Muscle layer of colon (tissue), 2 donors: ENCODE data around the gene APOC3.
A peak's percentile ranks its signal among the peaks of the same experiment; 100 is the strongest.
"Not testable (repeated sequence)": the region's sequence is repeated elsewhere in the genome, so short reads cannot be mapped to it uniquely, and the experiment has no call there.

Experiments used
- H3K27ac ChIP-seq: one replicate; pipeline ENCODE4 v1.7.0; 2013; ENCODE audit warnings: low read depth, mild to moderate bottlenecking, low read length, moderate library complexity
- H3K27me3 ChIP-seq, 2 donors: one replicate each; pipeline ENCODE4 v1.7.0; 2013; ENCODE audit warnings: low read length in 2 of 2, mild to moderate bottlenecking in 2 of 2; ENCODE audit not compliant: insufficient read depth in 2 of 2, control insufficient read depth in 1 of 2
- H3K36me3 ChIP-seq: one replicate; pipeline ENCODE4 v1.7.0; 2013; ENCODE audit warnings: mild to moderate bottlenecking, low read length; ENCODE audit not compliant: insufficient read depth
- H3K4me1 ChIP-seq: one replicate; pipeline ENCODE4 v1.7.0; 2013; ENCODE audit warnings: mild to moderate bottlenecking, low read length; ENCODE audit not compliant: insufficient read depth
- H3K4me3 ChIP-seq, 2 donors: one replicate each; pipeline ENCODE4 v1.7.0; 2013; ENCODE audit warnings: low read length in 2 of 2, low read depth in 1 of 2, mild to moderate bottlenecking in 1 of 2, moderate library complexity in 1 of 2
- H3K9ac ChIP-seq: one replicate; pipeline ENCODE4 v1.7.0; 2013; ENCODE audit warnings: low read length
- H3K9me3 ChIP-seq: one replicate; pipeline ENCODE4 v1.7.0; 2013; ENCODE audit warnings: mild to moderate bottlenecking, low read length
- donor health status: abdominal sarcoma.
- donor health status: Adenocarcinoma of cecum.

The APOC3 gene

DNA sequence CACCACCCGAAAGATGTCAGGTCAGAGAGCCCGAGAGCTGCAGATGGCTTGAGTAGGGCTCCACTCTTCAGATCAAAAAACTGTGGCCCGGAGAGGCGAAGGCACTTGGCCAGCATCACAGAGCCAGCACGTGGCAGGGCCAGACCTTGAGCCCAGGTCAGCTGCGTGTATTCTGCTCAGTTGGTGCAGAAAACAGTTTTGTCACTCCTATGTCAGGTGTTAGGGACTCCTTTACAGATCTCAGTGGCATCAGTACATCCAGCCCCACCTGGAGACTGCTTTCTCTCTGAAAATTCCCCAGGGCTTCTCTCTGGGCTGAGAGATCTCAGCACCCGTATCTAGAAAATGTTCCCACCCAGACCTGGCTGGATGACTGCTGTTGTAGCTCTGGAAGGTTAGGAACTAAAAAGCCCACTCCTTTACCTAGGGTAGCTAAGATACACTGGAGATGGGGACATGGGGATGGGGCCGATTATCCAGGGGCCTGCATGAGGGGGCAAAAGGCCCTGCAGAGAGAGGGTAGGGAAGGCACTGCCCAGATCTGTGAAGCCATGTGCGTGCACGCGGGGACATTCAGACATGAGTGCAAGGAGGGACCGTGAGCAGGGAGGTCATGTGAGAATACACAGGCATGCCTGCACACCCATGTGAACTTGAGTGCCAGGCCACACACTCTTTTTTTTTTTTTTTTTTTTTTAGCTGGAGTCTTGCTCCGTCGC, 4.3 kb downstream of the APOC3 start:
- H3K9ac ChIP-seq, result no peak overlapping the region
- no peak overlapping the region for H3K4me3 ChIP-seq
- H3K27me3 ChIP-seq, result no peaks in the 10 kb centered on the region
- H3K27ac ChIP-seq, result no peak overlapping the region
- H3K4me1 ChIP-seq, result peaks cover 6% of the 10 kb centered on the region
- H3K9me3 ChIP-seq, result no peaks in the 10 kb centered on the region
- H3K36me3 ChIP-seq, result no peaks in the 10 kb centered on the region

DNA sequence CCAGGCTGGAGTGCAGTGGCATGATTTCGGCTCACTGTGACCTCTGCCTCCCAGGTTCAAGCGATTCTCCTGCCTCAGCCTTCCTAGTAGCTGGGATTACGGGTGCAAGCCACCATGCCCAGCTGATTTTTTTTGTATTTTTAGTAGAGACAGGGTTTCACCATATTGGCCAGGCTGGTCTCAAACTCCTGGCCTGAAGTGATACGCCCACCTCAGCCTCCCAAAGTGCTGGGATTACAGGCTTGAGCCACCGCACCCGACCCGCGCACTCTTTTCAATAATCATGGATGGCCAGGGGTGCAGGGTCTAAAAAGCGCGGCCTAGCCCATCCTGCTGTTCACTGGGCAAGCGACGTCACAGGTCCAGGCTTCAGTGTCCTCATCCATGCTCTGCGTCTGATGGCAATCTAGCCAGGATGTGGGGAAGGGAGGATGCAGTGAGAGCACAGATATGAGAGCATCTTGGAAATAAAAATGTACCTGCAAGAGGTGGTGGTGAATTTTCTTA, 4.9 kb downstream of the APOC3 start:
- not testable (repeated sequence) for H3K9me3 ChIP-seq, H3K4me1 ChIP-seq, H3K9ac ChIP-seq, H3K27ac ChIP-seq, H3K4me3 ChIP-seq, H3K36me3 ChIP-seq, H3K27me3 ChIP-seq

GRCh38 chr11:116835042-116835772, 5.5 kb downstream of the APOC3 start:
- Histone ChIP-seq H3K27ac (peak overlapping the region; percentile 67), H3K36me3 (no peaks in the 10 kb centered on the region), H3K27me3 (no peaks in the 10 kb centered on the region), H3K4me1 (peaks cover 6% of the 10 kb centered on the region), H3K9ac (peak overlapping the region; percentile 27), H3K9me3 (no peaks in the 10 kb centered on the region), H3K4me3 (peak overlapping the region; percentile 11 to 47)

DNA sequence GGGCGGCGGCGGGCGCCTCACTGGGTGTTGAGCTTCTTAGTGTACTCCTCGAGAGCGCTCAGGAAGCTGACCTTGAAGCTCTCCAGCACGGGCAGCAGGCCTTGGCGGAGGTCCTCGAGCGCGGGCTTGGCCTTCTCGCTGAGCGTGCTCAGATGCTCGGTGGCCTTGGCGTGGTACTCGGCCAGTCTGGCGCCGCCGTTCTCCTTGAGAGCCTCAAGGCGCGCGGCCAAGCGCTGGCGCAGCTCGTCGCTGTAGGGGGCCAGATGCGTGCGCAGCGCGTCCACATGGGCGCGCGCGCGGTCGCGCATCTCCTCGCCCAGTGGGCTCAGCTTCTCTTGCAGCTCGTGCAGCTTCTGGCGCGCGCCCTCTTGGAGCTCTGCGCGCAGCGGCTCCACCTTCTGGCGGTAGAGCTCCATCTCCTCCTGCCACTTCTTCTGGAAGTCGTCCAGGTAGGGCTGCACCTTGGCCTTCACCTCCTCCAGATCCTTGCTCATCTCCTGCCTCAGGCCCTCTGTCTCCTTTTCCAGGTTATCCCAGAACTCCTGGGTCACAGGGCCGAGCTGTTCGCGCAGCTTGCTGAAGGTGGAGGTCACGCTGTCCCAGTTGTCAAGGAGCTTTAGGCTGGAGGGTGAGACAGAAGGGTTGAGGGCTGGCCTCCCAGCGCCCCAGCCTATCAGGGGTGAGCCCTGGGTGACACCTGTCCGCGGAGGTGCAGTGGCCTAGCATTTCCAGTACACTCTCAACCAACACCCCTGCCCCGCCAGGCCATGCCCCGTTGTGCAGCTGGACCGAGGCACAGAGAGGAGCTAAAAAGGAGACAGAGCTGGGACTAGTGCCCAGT, 6.3 kb downstream of the APOC3 start:
- peak overlapping the region; percentile 67 for H3K27ac ChIP-seq
- H3K4me1 ChIP-seq, result peaks cover 6% of the 10 kb centered on the region

GRCh38 chr11:116836632-116836991, 6.9 kb downstream of the APOC3 start:
- Histone ChIP-seq H3K27ac (no peak overlapping the region), H3K9me3 (no peaks in the 10 kb centered on the region), H3K27me3 (no peaks in the 10 kb centered on the region), H3K4me1 (peaks cover 6% of the 10 kb centered on the region), H3K36me3 (no peaks in the 10 kb centered on the region), H3K4me3 (no peak overlapping the region), H3K9ac (no peak overlapping the region)

More for the DNA sequence above, 6.3 kb downstream of the APOC3 start:
- H3K27me3 ChIP-seq, result no peaks in the 10 kb centered on the region
- no peaks in the 10 kb centered on the region for H3K36me3 ChIP-seq
- no peaks in the 10 kb centered on the region for H3K9me3 ChIP-seq
- H3K9ac ChIP-seq, result no peak overlapping the region
- H3K4me3 ChIP-seq, result peak overlapping the region; percentile 11 to 47

- H3K27me3 ChIP-seq, result no peaks in the 10 kb centered on the region
- H3K9ac ChIP-seq, result no peak within 1 kb of the TSS
- no peak within 1 kb of the TSS for H3K27ac ChIP-seq
- no peak within 1 kb of the TSS for H3K4me3 ChIP-seq
- no peaks in the 10 kb centered on the region for H3K9me3 ChIP-seq
- peaks cover 6% of the 10 kb centered on the region for H3K4me1 ChIP-seq
- no peaks in the 10 kb centered on the region for H3K36me3 ChIP-seq
Observed at GRCh38 chr11:116837231-116838091, 7.8 kb downstream of the APOC3 start, which contains the start of gene APOA1. APOA1 (minus strand) TSS chr11:116837622; CDS start chr11:116837387, 235 bp downstream.

- no peaks in the 10 kb centered on the region for H3K27me3 ChIP-seq
- H3K4me1 ChIP-seq, result peaks cover 6% of the 10 kb centered on the region
- no peak overlapping the region for H3K27ac ChIP-seq
- H3K4me3 ChIP-seq, result no peak overlapping the region
- H3K9me3 ChIP-seq, result no peaks in the 10 kb centered on the region
- H3K36me3 ChIP-seq, result peaks cover 9% of the 10 kb centered on the region
- H3K9ac ChIP-seq, result no peak overlapping the region
Observed at GRCh38 chr11:116838321-116839084, 8.8 kb downstream of the APOC3 start.

GRCh38 chr11:116840224-116840745, 10.6 kb downstream of the APOC3 start:
- Histone ChIP-seq H3K36me3 (peaks cover 21% of the 10 kb centered on the region), H3K4me1 (peaks cover 3% of the 10 kb centered on the region), H3K27ac (no peak overlapping the region), H3K9me3 (no peaks in the 10 kb centered on the region), H3K4me3 (no peak overlapping the region), H3K27me3 (no peaks in the 10 kb centered on the region), H3K9ac (no peak overlapping the region)

DNA sequence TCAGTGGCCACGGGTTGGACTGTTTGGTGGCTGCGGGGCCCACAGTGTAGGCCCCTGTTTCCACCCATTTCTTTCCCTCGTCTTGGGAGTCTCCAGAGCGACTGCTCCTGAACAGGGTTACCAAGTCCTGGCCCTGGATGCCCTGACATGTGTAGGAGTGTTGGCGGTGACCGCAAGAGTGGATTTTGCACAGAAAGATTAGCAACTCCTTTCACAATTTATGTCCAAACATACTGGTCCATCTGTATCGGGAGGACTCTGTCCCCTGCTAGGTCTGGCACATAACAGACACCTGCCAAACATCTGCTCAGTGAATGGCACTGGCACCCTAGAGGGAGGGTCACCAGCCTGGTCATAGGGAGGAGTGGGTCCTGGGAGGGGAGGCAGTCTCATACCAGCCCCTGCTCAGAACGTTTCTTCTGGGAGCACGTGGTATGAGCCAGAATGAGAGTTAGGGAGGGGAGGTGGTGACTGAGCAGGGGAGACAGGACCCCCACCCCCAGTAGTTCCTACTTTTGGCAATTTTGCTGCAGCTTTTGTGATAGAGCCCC, 11.1 kb downstream of the APOC3 start:
- no peak overlapping the region for H3K9ac ChIP-seq
- no peak overlapping the region for H3K27ac ChIP-seq
- no peaks in the 10 kb centered on the region for H3K4me1 ChIP-seq

DNA sequence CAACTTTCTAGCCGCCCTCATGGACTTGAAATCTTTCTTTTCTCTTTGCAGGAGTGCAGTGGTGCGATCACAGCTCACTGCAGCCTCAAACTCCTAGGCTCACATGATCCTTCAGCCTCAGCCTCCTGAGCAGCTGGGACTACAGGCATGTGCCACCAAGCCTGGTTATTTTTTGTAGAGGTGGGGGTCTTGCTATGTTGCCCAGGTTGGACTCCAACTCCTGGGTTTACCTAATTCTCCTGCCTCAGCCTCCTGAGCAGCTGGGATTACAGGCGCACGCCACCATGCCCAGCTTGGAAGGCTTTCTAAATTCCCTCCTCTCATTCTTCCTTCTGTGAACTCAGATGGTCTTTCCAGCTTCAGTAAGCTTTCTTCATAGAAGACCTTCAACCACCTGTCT, 12.4 kb downstream of the APOC3 start:
- Histone ChIP-seq H3K4me3 (no peak overlapping the region), H3K27ac (no peak overlapping the region), H3K4me1 (no peaks in the 10 kb centered on the region), H3K36me3 (peaks cover 40% of the 10 kb centered on the region), H3K27me3 (no peaks in the 10 kb centered on the region), H3K9me3 (no peaks in the 10 kb centered on the region), H3K9ac (no peak overlapping the region)

More for the DNA sequence above, 11.1 kb downstream of the APOC3 start:
- Histone ChIP-seq H3K27me3 (no peaks in the 10 kb centered on the region), H3K36me3 (peaks cover 27% of the 10 kb centered on the region), H3K4me3 (no peak overlapping the region), H3K9me3 (no peaks in the 10 kb centered on the region)
